ENCODE results near the gene LMAN2.

Gene LMAN2

DNA sequence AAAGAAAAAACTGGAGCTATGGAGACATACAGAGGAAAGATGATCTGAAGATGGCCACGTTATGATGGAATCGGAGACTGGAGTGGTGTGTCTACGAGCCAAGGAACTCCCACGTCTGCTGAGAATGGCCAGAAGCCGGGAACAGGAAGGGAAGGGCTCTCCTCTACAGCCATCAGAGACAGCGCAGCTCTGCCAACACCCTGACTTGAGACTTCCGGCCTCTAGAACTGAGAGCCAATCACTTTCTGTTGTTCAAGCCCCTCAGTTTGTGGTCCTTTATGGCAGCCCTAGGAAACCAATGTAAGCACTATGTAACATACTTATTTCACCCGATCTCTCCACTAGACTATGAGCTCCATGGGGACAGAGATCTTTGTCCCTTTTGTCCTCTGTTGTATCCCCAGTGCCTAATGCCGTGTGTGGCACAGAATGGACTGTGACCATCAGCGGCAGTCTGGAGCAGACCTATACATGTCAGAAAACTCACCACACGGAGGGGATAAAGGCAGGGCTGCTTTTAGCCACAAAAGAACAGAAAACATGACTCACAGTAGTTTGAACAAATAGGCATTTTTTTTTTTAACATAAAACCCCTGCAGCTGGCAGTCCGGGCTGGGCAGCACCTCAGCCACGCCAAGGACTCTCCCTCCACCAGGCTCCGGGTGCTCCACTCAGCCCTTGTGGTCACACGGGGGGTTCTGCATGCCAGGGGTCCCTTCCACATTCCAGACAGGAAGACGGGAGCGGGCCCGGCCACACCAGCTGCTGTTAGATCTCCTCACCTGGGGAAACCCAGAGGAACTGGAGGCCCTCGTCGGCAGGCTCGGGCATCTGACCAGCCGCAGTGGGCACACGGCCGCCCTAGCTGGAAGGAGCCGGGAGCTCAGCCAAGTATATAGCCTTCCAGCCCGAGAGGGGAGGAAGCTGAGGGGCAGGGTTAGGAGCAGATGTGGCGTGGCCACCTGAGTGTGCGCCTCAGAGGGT lies 23.6 kb downstream of the LMAN2 start:
- DNase-seq (ENCODE audit: low spot score) = no peak

DNA sequence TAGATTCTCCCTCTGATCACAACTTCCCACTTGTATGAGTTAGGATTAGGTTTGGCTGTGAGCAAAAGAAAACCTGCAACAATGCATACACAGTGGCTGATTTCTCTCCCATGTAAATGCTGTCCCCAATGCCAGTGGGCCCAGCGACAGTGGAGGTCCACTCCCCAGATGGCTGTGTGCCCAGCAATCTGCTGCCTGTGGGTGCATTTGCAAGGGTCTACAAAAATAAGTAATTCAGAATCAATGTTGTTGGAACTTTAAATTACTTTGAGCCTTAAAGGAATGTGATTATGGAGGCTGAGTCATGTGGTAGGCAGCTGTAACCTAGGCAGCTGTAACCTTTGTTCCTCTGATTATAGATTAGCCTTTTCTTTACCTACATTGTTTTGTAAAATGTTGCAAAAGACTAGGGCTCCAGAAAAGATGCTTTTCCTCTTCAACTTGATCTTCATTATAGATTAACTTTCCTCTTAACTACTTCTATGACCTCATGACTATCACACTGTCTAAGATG lies 25.5 kb downstream of the LMAN2 start:
- DNase-seq (ENCODE audit: low spot score) = no peak

DNA sequence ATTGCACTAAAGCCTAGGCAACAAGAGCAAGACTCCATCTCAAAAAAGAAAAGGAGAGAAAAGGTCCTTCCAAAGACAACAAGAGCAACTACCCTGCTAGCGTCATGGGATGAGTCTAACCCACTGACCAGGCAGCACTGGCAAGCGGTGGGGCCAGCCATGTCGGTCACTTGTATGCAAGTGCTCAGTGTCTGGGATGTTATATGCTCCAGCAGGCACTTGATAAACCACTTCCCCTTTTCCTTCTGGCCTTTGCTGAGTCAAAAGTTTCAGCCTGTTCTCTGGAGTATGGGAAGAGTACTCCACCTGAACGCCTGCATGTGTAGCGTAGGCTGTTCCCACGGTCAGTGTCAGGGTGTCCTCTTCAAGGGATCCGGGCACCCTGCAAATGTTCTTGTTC lies 30.6 kb downstream of the LMAN2 start:
- no peak for DNase-seq (ENCODE audit: low spot score)

DNA sequence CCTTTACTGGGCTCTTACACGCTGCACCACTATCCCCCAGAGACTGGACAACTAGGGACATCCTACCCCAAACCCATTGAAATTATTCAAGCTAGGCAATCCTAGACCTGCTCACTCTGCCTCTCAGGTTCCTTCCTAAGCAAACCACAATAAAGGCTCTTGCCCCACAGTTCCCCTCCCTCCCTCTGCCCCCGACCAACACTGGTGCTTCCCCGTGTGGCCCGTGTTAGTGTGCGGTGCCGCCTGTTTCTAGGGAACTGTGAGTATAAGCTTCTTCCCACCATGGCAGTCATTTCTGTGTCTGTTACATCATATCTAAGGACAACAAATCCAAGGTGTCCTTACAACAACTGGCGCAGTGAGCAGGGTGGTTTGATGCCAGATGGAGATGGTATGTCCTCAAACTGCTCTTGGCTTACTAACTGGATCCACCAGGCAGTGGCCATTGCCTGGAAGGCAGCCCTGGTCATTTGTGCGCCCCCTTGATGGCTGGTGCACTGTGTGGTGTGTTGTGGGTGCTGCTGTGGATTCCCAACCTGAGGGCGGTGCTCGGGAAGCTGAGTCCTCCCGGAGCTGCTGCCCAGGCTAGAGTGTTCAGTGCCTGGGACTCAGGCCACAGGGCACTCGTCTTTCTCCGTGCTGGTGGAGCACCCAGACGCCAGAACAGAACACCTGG lies 31.4 kb downstream of the LMAN2 start:
- DNase-seq (ENCODE audit: low spot score) = no peak

DNA sequence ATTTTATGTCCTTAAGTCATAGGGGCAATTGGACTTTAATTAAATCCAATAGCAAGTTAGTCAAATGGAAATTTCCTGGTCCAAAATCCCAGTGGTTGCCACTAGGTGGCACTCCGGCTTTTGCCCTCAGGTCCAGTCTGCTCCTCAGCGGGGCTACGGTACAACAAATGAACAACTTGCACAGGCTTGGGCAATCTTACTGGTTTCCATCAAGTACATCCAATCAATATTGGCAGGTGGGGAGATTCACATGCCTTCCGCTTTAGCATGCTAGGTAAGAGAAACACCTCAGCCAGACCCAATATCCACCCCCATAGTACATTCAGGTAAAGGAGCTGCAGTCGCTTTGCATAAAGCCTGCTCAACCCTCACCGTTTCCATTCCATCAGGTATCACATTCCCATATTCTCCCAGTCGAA lies 33.5 kb downstream of the LMAN2 start:
- DNase-seq (ENCODE audit: low spot score) = peak; percentile 69

DNA sequence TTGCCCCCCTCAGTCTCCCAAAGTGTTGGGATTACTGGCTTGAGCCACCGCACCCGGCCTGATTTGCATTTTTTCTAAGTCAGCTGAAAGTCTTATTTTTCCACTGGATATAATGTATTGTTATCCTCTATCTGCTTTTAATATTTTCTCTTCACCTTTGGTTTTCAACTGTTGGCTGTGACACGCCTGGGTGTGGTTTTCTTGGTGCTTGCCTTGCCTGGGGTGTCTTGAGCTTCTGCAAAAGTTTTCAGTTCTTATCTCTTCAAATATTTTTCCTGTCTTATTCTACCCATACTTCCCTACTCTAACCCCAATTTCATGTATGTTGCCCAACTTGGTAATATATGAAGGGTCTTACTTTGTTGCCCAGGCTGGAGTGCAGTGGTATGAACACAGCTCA lies 35.5 kb downstream of the LMAN2 start:
- DNase-seq (ENCODE audit: low spot score) = no peak

DNA sequence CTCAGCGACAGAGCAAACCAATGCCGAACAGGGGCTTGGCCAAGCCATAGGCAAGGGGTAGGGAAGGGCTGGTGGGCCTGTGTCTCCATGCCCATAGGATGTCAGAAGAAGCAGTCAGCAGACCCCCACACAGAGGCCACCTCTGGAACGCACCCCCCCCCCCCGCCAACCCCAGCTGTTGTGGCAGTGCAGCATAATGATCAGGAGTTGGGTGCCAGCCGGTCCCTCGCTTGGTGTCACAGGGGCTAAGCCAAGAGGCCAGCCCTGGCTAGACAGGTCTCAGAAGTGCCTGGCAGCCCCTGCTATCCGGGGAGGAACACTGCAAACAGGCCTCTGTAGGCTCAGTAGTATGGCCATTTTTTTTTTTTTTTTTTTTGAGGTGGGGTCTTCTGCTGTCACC lies 36.1 kb downstream of the LMAN2 start:
- no peak for DNase-seq (ENCODE audit: low spot score)

DNA sequence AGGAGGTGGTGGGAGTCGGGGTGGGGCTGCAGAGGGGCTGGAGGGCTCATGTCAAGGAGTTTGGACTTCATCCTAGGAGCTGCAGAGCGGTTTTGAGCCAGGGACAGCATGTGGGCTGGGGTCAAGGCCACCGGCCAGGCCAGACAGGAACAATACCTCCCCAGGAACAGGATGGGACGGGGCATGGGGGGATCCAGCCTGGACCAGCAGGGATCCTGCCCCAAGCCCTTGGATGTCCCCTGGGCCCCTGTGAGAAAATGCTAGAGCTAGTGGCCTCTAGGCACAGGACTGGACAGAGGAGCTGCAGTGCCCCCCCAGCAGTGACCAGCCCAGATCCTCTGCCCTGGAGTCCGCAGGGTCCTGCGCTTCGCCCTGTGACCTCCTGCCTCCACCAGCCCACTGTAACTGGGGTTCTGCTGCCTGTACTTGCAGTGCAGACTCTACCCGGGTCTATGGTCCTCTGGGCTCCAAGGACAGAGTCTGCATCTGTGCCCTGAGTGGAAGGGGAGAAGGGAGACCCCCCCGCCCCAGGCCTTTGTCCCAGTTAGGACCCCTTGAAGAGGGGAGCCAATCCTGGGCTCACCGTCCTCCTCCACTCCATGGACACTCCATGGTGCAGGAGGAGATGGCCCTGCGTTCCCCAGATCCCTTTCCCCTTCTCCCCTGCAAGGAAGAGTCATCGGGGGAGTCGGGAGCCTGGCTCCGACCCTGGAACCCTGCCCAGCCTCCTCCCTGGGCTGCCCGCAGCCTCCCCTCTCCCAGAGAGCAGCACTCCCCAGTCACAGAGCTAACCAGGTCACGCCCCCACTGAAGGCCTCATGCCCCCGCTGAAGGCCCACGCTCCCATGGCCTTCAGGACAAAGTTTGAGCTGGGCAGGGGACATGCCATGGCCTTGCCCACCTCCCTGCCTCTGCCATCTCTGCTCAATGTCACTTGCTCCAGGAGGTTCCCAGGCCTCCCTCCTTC lies 36.8 kb downstream of the LMAN2 start:
- no peak for DNase-seq (ENCODE audit: low spot score)

DNA sequence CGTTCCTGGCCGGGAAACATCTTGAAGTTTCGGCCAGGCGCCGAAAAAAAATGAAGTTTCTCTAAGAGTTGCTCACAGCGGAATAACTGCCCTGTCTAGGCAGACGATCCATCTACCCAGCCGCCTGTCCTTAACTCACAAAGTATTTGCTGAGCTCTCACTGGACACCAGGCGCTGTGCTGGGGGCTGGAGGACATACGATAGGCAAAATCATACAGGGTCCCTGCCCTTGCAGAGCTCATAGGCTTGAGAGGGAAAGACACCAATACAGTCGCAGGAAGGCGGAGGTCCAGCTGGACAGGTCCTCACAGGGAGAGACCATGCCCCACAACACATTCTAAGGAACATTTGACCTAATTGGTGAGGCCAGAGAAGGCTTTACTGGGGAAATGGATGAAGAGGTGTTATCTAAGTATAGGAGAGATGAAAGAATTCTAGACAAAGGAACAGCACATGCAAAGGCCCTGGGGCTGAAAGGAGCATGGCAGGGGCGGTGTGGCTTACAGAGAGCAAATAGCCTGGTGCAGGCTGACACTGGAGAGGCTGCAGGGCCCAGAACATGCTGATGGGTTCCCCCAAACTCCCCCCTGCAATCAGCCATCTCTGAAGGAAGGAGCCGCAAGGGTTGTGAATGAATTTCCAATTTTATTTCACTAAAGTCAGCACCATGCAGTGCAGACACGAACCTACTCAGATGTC lies 37.8 kb downstream of the LMAN2 start:
- no peak for DNase-seq (ENCODE audit: low spot score)

DNA sequence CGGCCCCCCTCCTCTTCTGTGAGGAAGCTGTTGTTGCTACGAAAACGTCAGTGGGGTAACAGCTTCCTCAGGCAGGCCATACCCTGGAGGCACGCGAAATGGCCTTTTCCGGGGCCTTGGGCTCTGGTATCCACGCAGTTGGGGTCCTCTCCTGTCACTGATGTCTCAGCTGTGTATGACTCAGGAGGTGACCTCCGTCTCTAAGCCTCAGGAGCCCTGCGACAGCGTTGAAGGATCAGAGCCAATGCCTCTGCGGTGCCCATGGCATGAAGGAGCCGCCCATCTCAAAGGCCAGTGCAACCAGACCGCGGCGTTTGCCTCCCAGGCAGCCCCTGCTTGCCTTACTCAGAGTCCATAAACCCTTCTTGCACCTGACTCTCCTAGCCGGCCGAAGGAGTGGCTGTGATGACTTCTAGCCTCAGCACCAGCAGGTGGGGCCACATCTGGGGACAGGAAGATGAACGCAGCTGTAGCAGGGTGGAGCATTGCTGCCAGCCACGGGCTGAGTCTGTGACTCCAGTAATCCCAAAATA lies 38.8 kb downstream of the LMAN2 start:
- peak; percentile 42 for DNase-seq (ENCODE audit: low spot score)

DNA sequence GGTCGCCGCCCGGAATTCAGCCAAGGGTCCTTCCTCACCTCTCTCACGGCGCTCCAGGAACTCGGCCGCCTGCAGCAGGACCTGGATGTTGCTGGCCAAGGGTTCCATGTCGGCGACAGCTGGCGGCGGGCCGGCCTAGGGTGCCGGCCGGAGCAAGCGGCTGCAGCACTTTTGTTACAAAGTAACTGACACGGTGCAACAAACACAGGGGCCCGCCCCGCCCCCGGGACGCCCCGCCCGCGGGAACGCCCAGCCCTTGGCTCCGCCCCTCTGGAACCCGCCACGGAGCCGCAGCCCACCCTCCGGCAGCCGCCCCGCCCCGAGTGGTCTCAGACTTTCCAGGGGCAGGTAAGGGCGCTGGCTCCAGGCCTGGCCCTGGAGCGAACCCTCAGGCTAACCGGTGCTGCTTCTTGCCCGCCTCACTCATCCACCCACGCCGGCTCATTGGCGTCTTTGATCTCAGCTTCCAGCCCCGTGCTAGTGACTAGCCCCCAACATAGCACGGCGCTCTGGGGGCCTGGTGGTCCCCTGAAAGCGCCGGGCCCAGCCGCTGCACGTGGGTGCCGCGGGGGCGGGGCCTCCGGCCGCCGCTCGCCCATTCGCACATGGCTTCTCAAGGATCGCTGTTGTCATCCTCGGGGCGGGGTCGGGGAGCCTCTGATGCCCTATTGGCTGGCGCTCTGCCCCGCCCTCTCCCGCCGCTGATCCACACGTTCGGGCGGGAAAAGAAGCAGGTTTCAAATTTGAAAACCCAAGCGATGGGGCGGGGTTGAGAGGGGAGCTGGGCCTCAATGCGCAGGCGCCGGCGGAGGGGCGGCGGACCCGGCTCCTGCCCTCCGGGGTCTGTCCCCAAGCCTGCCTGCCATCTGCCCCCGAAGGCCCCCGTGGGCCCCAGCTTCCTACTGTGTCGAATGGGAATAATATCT lies 39.5 kb downstream of the LMAN2 start, which contains the start of gene MXD3:
Gene MXD3, minus strand, starts transcription at position 176 of the 926 bp plus-strand sequence. Its CDS starts 68 bp downstream, at position 108.
- peak; percentile 92 for DNase-seq (ENCODE audit: low spot score)

DNA sequence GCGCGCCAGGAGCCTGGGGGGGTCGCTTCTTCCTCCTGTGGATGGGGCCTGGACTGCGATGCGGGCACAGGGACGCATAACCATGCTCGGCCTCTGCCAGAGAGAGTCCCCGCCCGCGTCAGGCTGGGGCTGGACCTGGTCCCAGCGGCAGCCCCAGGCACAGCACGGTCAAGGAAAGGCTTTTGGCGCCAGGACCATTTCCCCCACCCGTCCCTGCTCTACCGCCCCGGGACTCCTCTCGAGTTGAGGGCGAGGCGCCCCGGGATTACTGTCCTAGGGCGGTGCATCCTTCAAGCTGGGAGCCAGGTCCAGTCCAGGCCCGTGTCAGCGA lies 40.1 kb downstream of the LMAN2 start:
- DNase-seq (ENCODE audit: low spot score) = no peak

DNA sequence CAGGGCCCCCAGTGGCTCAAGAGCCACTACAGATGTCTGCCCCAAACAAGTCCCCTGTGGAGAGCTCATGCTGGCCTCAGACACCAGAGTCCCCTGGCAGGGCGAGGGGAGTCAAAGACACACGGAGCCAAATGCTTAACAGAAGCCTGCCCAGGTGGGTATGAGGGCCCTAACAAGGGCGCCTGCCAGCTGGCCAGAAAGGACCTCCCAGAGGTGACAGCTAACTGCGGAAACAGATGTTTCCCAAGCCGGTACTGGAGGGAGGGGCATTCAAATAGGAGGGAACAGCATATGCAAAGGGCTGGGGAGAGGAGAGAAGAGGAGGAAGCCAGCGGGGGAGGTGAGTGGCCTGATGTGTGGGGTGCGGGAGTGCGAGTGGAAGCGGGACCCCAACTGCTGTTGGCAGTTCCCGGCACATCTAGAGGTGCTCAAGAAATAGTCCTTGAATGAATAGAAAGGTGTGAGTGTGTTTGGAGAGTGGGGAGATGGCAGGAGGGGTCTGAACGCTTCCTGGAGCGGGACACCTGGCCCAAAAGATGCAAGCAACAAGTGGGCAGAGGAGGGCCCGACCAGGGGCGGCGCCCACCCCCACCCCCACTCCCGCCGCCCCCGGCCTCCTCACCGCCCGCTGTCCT lies 40.6 kb downstream of the LMAN2 start:
- no peak for DNase-seq (ENCODE audit: low spot score)

DNA sequence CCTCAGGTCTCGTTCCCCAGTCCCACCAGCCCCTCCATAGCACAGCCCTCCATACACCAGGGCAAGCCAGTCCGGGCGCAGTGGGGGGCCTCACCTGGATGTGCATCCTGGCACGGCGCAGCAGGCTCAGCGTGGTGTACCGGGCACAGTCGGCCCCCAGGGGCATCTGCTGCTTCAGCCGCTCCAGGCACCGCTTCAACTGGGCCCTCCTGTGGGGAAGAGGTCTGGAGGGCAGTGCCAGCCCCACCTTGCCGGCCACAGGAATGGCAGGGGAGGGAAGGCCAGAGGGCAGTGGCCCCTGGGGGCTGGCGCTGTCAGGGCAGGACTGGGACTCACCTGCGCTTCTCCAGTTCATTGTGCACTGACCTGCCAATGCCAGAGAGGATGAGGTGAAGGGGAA lies 41.1 kb downstream of the LMAN2 start:
- no peak for DNase-seq (ENCODE audit: low spot score)

DNA sequence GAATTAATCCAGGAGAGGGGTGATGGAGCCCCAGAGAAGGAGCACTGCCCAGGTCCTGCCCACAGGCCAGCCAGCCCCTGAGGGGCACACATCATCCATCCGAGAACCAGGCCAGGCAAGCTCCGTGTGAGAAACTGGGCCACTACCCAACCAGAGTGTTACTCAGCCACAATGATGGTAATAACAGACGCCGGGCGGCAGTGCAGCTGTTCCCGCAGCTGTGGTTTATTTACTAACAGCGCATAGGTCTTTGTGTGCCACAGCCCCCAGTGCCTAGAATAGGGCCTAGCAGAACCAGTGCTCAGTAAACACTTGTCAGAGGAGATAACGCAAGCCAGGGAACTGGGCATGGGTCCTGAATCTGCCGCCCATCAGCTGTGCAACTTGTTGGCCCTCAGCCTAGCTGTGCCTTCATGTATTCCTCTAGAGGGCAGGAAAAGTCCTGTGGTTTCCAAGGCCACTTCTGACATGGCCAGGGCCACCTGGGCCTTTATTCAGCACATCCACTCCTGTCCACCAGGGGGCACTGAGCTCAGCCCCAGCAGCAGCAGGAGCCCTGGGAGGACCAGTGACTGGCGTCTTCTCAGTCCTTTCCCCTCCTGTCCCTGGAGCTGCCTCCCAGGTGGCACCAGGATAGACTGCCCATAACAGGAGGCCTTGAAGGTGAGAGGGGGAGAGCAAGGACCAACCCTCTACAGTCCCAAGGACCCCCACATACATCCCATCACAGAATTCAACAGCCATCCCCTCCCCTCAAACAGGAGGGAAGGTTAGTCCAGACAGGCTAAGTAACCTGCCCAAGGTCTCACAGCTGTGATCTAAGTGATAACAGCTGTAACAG lies 41.9 kb downstream of the LMAN2 start:
- peak; percentile 78 for DNase-seq (ENCODE audit: low spot score)

DNA sequence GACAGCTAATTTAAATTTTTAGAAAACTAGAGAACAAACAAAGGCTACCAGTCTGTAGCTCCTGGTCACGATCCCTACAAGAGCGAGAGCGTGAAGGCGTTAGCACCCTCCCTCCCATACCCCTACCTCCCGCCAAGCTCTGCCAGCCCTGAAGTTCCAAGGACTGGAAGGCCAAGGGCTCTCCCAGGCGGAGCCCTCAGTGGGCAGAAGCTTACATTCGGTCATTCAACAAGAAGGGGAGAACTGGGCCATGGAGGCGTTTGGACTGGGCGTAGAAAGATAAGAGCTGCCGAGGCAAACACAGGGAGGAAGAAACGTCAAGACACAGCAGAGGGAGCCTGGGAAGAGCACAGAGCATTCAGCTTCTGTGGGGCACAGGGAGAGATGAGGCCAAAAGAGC lies 42.7 kb downstream of the LMAN2 start:
- no peak for DNase-seq (ENCODE audit: low spot score)

DNA sequence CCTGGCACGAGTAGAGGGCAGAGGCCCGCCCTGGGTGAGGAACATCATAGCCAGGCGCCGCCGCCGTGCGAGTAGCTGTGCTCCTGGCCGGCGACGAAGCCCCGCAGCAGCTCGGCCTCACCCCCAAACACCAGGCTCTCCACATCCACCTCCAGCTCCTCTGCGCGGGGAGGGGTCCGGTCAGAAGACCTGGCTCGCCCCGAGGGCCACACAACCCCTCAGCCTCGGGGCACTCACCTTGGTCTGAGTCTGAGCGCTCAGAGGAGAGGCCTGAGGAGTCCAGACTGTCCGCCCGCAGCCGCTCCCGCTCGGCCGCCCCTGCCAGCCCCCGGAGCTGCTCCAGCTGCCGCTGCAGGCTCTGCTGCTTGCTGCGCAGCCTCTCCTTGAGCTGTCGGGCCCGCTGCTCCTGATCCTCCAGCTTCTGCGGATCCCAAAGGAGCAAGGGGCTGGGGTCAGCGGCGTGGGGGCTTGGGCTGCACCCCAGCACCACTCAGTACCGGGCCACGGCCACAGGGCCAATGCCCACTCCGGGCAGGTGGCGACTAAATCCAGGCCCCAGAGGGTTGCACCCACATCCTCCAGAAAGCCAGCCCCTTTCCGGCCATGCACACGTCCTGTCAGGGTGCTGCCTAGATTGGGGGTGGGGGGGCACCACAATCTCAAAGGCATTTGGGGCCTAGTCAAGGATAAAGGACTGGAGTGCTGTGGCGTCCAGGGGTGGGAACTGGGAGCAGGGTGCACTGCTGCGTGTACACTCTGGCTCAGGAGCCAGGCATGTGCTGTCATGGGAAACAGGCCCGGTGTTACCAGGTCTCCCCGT lies 43.7 kb downstream of the LMAN2 start:
- no peak for DNase-seq (ENCODE audit: low spot score)

Data from iPS-NIHi11 (cell line).